Germinal center (tissue), 1 donor: ENCODE measurements around the gene SPINK5.
"Not testable (repeated sequence)": the region's sequence is repeated elsewhere in the genome, so short reads cannot be mapped to it uniquely, and the experiment has no call there.

Experiments used
- DNase-seq: peaks from one replicate; pipeline ENCODE4 v3.0.0; 2012; ENCODE audit warnings: mixed read lengths, low spot score

Gene SPINK5

GRCh38 chr5:148063861-148064260 lies at the start of gene SPINK5:
Gene SPINK5 (plus strand): TSS chr5:148063980. CDS start chr5:148064045, 65 bp downstream.
- no peak for DNase-seq

GRCh38 chr5:148014276-148014675 lies 49.5 kb upstream of the SPINK5 start:
- DNase-seq, result no peak

- DNase-seq, result no peak
Observed at GRCh38 chr5:148020257-148020988, 43.4 kb upstream of the SPINK5 start.

- DNase-seq, result no peak
Observed at GRCh38 chr5:148027505-148027904, 36.3 kb upstream of the SPINK5 start.

- no peak for DNase-seq
Observed at GRCh38 chr5:148029131-148029530, 34.6 kb upstream of the SPINK5 start.

- DNase-seq, result no peak
Observed at GRCh38 chr5:148033134-148033533, 30.6 kb upstream of the SPINK5 start.

- no peak for DNase-seq
Observed at GRCh38 chr5:148035676-148036075, 28.1 kb upstream of the SPINK5 start.

- no peak for DNase-seq
Observed at GRCh38 chr5:148042881-148043280, 20.9 kb upstream of the SPINK5 start.

- no peak for DNase-seq
Observed at GRCh38 chr5:148043705-148044104, 20.1 kb upstream of the SPINK5 start.

- DNase-seq, result not testable (repeated sequence)
Observed at GRCh38 chr5:148055160-148055559, 8.6 kb upstream of the SPINK5 start.

GRCh38 chr5:148060309-148060708 lies 3.5 kb upstream of the SPINK5 start:
- no peak for DNase-seq

GRCh38 chr5:148060881-148061280 lies 2.9 kb upstream of the SPINK5 start:
- DNase-seq, result no peak

- no peak for DNase-seq
Observed at GRCh38 chr5:148070621-148071020, 6.8 kb downstream of the SPINK5 start.

GRCh38 chr5:148072207-148072606 lies 8.4 kb downstream of the SPINK5 start:
- no peak for DNase-seq

- no peak for DNase-seq
Observed at GRCh38 chr5:148075529-148075928, 11.7 kb downstream of the SPINK5 start.

GRCh38 chr5:148083203-148083602 lies 19.4 kb downstream of the SPINK5 start:
- DNase-seq, result no peak

- DNase-seq, result no peak
Observed at GRCh38 chr5:148084269-148084668, 20.5 kb downstream of the SPINK5 start.

GRCh38 chr5:148085310-148085709 lies 21.5 kb downstream of the SPINK5 start:
- DNase-seq, result no peak

GRCh38 chr5:148085977-148086705 lies 22.4 kb downstream of the SPINK5 start:
- no peak for DNase-seq

- no peak for DNase-seq
Observed at GRCh38 chr5:148090146-148090772, 26.5 kb downstream of the SPINK5 start.

GRCh38 chr5:148090773-148091250 lies 27.0 kb downstream of the SPINK5 start:
- DNase-seq, result no peak

GRCh38 chr5:148091991-148092964 lies 28.5 kb downstream of the SPINK5 start:
- no peak for DNase-seq
